ENCODE data around the gene CACNB1. TPM values are rescaled to one million over a fixed set of nuclear protein-coding genes. Genes with fewer than 3 reads are reported as not detected.

Gene CACNB1
- total and polyA plus RNA-seq, 2 of the 4 experiments (the other 2 are of a cell fraction), result 2.5 to 8.6 TPM

- Histone ChIP-seq H3K56ac (ENCODE audit: extremely low read depth, insufficient read depth, low read length) (no peak overlapping the region), H2BK20ac (ENCODE audit: low read depth, low read length) (no peak overlapping the region), H4K8ac (ENCODE audit: low read depth in 2 of 2, low read length in 2 of 2) (no peak overlapping the region), H2AK9ac (replicated peaks; ENCODE audit: low read depth, low read length, poor library complexity) (no peak overlapping the region), H3K18ac (ENCODE audit: low read depth, low read length) (no peak overlapping the region), H4K5ac (ENCODE audit: low read depth, low read length) (no peak overlapping the region), H3K9me1 (ENCODE audit: insufficient read depth, low read length) (0 out of 2 replicates have a peak, but pooled peaks cover 3% of the 10 kb centered on the region), H3K4ac (ENCODE audit: low read depth, low read length) (no peak overlapping the region), H3K4me3 (ENCODE audit: insufficient read depth, low read depth, low read length) (no peak overlapping the region), H2BK15ac (ENCODE audit: low read depth, low read length) (no peak overlapping the region), H3K23ac (ENCODE audit: low read depth, low read length) (no peak overlapping the region), H3K4me1 (ENCODE audit: control insufficient read depth, insufficient read depth, low read length) (peaks cover 3% of the 10 kb centered on the region; the same call in 1 of the 2 replicates), H2AFZ (replicated peaks; ENCODE audit: low read length, poor library complexity) (no peak overlapping the region), H3K27me3 (ENCODE audit: control insufficient read depth, insufficient read depth, low read length) (peaks cover 19% of the 10 kb centered on the region), H2BK5ac (ENCODE audit: low read depth, low read length, poor library complexity, severe bottlenecking) (no peak overlapping the region), H2BK120ac (ENCODE audit: low read depth, low read length) (no peak overlapping the region), H3K27ac (ENCODE audit: insufficient read depth, low read length) (no peak overlapping the region), H4K20me1 (ENCODE audit: insufficient read depth, low read length) (peaks cover 4% of the 10 kb centered on the region; the same call in 1 of the 2 replicates), H3K9me3 (ENCODE audit: control insufficient read depth, insufficient read depth, low read length) (no peaks in the 10 kb centered on the region), H3K36me3 (ENCODE audit: control insufficient read depth, insufficient read depth, low read length) (peaks cover 2% of the 10 kb centered on the region; the same call in 1 of the 2 replicates), H3K14ac (replicated peaks; ENCODE audit: low read depth, low read length) (no peak overlapping the region), H4K91ac (ENCODE audit: insufficient read depth, low read depth, low read length) (no peak overlapping the region), H3K79me1 (ENCODE audit: low read depth in 1 of 2, low read length in 2 of 2) (no peaks in the 10 kb centered on the region), H3K9ac (ENCODE audit: low read depth, low read length) (no peak overlapping the region), H2AK5ac (ENCODE audit: low read depth, low read length) (no peak overlapping the region), H3K4me2 (ENCODE audit: low read depth, low read length) (no peak overlapping the region)
- 80% methylated on average over 2 of the region's 6 CpGs; no CpG with 5 or more reads in 1 of the 2 experiments for WGBS, 2 experiments (ENCODE audit: extremely low coverage in 2 of 2, insufficient read length in 1 of 2)
- intact Hi-C loops (cut with micrococcal nuclease) (no loop called here), in situ Hi-C loops (cut with MboI; ENCODE audit: low sequenced_read_pairs) (no loop called here), dilution Hi-C loops (cut with HindIII; ENCODE audit: low sequenced_read_pairs, unreplicated experiment) (no loop called here)
- ChIA-PET POLR2A (ENCODE audit: unreplicated experiment) (no interaction called here), CTCF (no interaction called here)
- ATAC-seq (ENCODE audit: low read depth) (no peak), DNase-seq (no peak)
- no TSS peak for BruUV-seq (replicated peaks)
- TF ChIP-seq MAFK (IDR thresholded peaks at IDR 0.05; ENCODE audit: low read depth, low read length) (no peak), MAZ (IDR thresholded peaks at IDR 0.05; ENCODE audit: borderline replicate concordance, low read depth, low read length) (no peak), MXI1 (IDR thresholded peaks at IDR 0.05; ENCODE audit: borderline replicate concordance, low read depth, low read length) (no peak), FOS (IDR thresholded peaks at IDR 0.05; ENCODE audit: low read depth, low read length) (no peak), BHLHE40 (IDR thresholded peaks at IDR 0.05; ENCODE audit: low read depth, low read length) (no peak), SMC3 (IDR thresholded peaks at IDR 0.05; ENCODE audit: low read depth, low read length) (no peak), RCOR1 (IDR thresholded peaks at IDR 0.05; ENCODE audit: insufficient replicate concordance, low read length) (no peak), NFE2L2 (IDR thresholded peaks at IDR 0.05; ENCODE audit: low read depth, low read length) (no peak), CEBPB (IDR thresholded peaks at IDR 0.05; ENCODE audit: low read depth, low read length) (no peak), USF2 (IDR thresholded peaks at IDR 0.05; ENCODE audit: low read depth, low read length) (no peak), RFX5 (IDR thresholded peaks at IDR 0.05; ENCODE audit: low read depth, low read length) (no peak), CTCF (conservative IDR thresholded peaks at IDR 0.05; ENCODE audit: low read depth, low read length) (no peak), ELK1 (IDR thresholded peaks at IDR 0.05; ENCODE audit: borderline replicate concordance, low read depth, low read length) (no peak), RAD21 (IDR thresholded peaks at IDR 0.05; ENCODE audit: low read length) (no peak), POLR2A (IDR thresholded peaks at IDR 0.05; ENCODE audit: low read depth, low read length) (no peak), CHD1 (IDR thresholded peaks at IDR 0.05; ENCODE audit: low read depth, low read length) (no peak)
These were observed 26.9 kb downstream of the CACNB1 start for GRCh38 chr17:39170558-39170957.

Measured in IMR-90 (cell line).